ENCODE data around the gene GPRC5A.

GPRC5A gene

DNA sequence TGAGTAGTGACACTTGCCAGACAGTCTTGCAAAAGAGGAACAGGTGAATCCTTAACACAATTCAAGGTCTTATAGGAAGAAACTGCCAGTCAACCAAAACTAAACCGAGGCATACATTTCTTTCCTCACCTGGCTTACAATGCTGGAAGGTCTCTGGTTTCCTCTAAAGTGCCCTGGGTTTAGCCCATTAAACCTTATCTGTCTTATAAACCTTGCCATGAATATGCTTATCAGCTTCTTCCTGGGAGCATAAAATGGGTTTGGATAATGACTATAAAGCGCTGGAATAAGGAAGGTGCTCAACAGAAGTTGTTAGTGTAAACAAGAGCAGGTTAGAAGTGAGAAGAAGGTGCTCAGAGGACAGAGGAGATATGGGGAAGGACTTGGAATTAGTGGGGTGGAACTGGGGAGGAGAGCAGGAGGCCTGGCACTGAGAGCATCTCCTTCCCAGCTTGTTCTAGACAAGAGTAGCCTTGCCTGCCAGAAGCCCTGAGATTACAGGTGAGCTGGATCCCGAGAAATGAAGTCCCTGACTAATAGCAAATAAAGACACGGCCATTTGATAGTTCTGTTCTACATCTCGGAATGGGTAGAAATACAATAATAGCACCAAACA lies 14.1 kb upstream of the GPRC5A start:
- H3K36me3 Mint-ChIP-seq (ENCODE audit: low read depth) = peaks cover 2% of the 10 kb centered on the region
- peaks cover 7% of the 10 kb centered on the region for H3K27me3 Mint-ChIP-seq
- DNase-seq = no peak
- H3K4me3 Mint-ChIP-seq = no peak overlapping the region
- H3K4me1 Mint-ChIP-seq (ENCODE audit: low read depth) = peaks cover 11% of the 10 kb centered on the region
- no peaks in the 10 kb centered on the region for H3K9me3 Mint-ChIP-seq
- H3K27ac Mint-ChIP-seq = no peak overlapping the region

DNA sequence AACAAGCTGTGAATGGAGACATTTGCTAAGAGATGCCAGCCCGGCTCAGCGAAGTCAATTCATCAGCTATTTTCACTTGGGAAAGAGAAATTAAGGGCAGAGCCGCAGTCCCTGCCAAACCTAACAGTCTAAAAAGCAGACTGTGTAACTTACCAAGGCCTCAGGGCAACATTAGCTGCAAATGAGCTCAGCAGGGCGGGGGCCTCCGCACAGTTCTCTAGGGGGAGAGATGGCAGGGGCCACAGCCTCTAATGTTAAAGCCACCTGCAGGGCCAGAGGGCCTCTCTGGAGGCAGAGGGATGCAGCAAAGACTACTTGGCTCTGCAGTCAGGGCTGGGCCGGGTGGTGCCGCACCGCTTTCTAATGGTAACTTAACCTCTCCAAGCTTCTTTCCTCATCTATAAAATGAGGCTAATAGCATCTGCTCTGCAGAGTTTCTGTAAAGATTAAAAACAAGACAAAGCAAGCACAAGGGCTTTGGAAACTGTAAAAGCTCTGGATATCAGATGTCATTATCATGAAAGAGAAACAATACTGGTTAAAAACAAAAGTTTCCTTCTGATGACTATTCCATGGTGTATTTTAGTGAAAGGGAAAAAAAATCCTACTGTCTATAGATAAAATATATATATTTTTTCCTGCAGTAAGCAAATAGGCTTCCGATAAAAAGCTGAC lies 13.4 kb upstream of the GPRC5A start:
- DNase-seq = no peak
- Mint-ChIP-seq H3K27ac (no peak overlapping the region), H3K4me1 (ENCODE audit: low read depth) (peaks cover 11% of the 10 kb centered on the region), H3K4me3 (no peak overlapping the region), H3K9me3 (no peaks in the 10 kb centered on the region), H3K36me3 (ENCODE audit: low read depth) (peaks cover 2% of the 10 kb centered on the region), H3K27me3 (peaks cover 7% of the 10 kb centered on the region)

DNA sequence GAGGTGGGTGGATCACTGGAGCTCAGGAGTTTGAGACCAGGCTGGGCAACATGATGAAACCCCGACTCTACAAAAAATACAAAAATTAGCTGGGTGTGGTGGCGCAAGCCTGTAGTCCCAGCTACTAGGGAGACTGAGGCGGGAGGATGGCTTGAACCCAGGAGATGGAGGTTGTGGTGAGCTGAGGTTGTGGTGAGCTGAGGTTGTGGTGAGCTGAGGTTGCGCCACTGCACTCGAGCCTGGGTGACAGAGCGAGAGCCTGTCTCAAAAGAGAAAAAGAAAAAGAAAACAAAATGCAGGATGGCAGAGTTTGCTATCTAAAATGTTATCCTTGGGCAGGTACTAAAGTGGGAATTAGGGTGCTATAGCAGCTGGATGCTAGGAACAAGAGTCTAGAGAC lies 10.8 kb upstream of the GPRC5A start:
- no peak overlapping the region for H3K4me3 Mint-ChIP-seq
- no peak for DNase-seq
- H3K9me3 Mint-ChIP-seq = no peaks in the 10 kb centered on the region
- H3K4me1 Mint-ChIP-seq (ENCODE audit: low read depth) = peaks cover 14% of the 10 kb centered on the region
- peaks cover 2% of the 10 kb centered on the region for H3K36me3 Mint-ChIP-seq (ENCODE audit: low read depth)
- H3K27ac Mint-ChIP-seq = no peak overlapping the region
- H3K27me3 Mint-ChIP-seq = peaks cover 7% of the 10 kb centered on the region

DNA sequence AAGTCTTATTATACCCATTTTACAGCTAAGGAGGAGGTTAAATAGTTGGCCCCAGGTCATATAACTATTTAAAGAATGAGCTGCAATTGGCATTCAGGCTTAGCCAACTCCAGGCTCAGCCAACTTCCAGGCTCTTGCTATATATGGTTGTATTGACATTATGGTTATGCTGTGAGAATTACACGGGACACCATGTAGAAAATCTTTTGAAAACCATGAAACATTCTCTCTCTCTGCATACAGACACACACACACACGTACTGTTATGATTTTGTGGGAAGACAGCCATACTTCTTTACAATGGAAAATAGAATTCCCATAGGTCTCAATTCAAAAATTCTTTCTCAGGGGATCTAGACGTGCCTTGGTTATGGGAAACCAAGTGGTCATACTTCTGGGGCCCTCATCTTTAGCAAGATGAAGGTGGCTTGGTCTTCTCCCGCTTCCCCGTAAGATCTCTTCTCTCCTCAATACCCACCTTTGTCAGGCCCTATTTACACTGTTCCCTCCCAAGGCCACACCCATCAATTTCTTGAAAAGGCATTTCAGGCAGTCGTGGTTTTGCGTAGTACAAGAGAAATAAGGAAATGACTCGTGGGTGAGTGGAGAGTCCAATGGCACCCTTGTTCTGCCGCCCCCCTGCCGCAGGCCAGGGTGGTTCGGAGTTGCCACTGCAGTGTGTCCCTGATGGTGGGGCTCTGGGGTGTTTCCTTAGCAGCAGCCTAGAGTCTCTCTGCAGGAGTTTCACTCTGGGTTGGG lies 10.0 kb upstream of the GPRC5A start:
- DNase-seq = no peak
- H3K9me3 Mint-ChIP-seq = no peaks in the 10 kb centered on the region
- H3K27me3 Mint-ChIP-seq = peaks cover 7% of the 10 kb centered on the region
- no peaks in the 10 kb centered on the region for H3K36me3 Mint-ChIP-seq (ENCODE audit: low read depth)
- H3K4me1 Mint-ChIP-seq (ENCODE audit: low read depth) = peaks cover 14% of the 10 kb centered on the region
- H3K4me3 Mint-ChIP-seq = no peak overlapping the region
- H3K27ac Mint-ChIP-seq = no peak overlapping the region

DNA sequence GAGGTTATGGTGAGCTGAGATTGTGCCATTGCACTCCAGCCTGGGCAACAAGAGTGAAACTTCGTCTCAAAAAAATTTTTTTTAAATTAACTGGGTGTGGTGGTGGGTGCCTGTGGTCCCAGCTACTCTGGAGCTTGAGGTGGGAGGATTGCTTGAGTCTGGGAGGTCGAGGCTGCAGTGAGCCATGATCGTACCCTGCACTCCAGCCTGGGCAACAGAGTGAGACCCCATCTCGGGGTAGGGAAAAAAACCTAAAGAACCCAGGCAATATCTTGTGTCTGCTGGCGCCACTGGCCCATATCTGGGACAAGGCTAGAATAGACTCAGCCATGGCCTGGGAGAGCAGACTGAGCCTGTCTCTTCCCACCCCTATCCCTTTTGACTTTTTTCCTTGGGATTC lies 9.1 kb upstream of the GPRC5A start:
- Mint-ChIP-seq H3K4me3 (no peak overlapping the region), H3K27ac (no peak overlapping the region), H3K36me3 (ENCODE audit: low read depth) (no peaks in the 10 kb centered on the region), H3K9me3 (no peaks in the 10 kb centered on the region), H3K4me1 (ENCODE audit: low read depth) (peaks cover 14% of the 10 kb centered on the region), H3K27me3 (peaks cover 7% of the 10 kb centered on the region)
- no peak for DNase-seq

DNA sequence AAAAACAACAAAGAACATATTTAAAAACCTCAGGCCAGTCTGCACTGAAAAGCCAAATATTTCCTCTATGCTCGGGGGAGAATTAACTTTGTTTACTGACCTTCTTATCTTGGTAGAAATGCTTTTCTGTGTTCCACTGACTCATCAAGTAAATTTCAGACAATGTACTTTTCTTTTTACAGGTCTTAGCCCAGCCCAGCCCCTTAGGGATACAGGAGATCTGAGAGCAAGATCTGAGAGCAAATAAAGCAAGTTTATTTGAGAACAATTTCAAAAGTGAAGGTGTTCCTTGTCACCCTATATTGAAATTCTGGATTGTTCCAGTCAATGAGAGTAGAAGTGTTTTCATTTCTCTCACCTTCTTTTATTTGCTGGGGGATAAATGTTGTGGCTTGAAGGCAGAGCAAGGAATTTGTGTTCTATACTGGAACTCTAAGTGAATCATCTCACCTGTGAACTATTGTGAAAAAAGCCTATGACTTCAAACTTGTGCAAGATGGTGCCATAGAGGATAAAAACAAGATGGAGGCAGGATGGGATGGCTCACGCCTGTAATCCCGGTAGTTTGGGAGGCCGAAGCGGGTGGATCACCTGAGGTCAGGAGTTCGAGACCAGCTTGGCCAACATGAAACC lies 7.9 kb upstream of the GPRC5A start:
- no peak for DNase-seq
- no peaks in the 10 kb centered on the region for H3K36me3 Mint-ChIP-seq (ENCODE audit: low read depth)
- H3K27me3 Mint-ChIP-seq = peaks cover 11% of the 10 kb centered on the region
- H3K4me1 Mint-ChIP-seq (ENCODE audit: low read depth) = peaks cover 14% of the 10 kb centered on the region
- H3K27ac Mint-ChIP-seq = no peak overlapping the region
- no peak overlapping the region for H3K4me3 Mint-ChIP-seq
- H3K9me3 Mint-ChIP-seq = no peaks in the 10 kb centered on the region

DNA sequence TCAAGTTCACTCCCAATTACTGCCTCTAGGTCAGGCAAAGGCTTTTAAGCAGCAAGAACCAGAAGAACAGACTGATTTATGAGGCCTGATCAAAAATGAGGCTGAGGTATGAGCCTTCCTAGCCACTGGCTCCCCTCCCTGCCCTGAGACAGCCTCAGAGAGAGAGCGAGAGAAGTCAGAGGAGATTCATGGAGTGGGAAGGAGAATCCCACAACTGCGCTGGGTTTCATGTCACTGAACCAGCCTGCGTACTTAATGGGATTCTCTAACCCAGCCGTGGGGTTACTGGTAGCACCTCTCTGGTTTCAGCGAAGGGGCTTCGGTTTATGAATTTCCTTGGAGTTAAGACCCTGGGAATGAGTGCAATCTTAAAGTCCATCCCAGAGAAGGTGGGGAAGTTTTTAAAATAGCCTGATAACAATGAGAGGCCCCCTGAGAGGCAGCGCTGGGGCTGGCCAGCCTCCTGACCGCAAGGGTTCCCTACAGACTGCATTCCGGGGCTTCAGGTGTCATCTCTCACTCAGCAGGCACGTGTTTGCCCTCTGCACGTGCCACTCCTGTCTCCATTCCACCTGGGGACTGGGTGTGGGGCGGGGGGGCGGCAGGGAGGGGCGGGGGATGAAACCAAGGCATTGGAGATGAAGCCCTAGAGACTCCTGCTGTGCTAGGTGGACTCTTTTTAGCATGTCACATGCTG lies 6.1 kb upstream of the GPRC5A start:
- Mint-ChIP-seq H3K9me3 (no peaks in the 10 kb centered on the region), H3K27me3 (peaks cover 27% of the 10 kb centered on the region), H3K4me1 (ENCODE audit: low read depth) (peaks cover 14% of the 10 kb centered on the region), H3K36me3 (ENCODE audit: low read depth) (no peaks in the 10 kb centered on the region), H3K27ac (no peak overlapping the region), H3K4me3 (no peak overlapping the region)
- no peak for DNase-seq

DNA sequence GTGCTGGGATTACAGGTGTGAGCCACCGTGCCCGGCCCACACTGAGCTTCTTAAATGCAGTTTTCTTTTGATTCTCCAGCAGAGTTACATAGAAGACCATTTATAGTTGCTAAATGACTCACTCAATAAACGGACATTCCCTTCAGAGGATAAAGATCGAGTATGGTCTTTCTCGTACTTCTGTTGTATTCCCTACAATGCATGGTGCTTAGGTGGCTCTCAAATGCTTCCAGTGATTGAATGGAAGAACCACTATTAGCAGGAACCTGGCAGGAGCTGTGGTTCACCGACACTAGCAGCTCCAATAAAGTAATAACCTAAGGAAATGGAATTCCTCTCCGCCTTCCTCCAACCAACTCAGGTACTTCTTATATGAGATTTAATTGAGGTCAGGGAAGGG lies 3.9 kb upstream of the GPRC5A start:
- Mint-ChIP-seq H3K9me3 (no peaks in the 10 kb centered on the region), H3K4me1 (ENCODE audit: low read depth) (peaks cover 16% of the 10 kb centered on the region), H3K27ac (no peak overlapping the region), H3K4me3 (no peak overlapping the region), H3K36me3 (ENCODE audit: low read depth) (no peaks in the 10 kb centered on the region), H3K27me3 (peaks cover 41% of the 10 kb centered on the region)
- no peak for DNase-seq

DNA sequence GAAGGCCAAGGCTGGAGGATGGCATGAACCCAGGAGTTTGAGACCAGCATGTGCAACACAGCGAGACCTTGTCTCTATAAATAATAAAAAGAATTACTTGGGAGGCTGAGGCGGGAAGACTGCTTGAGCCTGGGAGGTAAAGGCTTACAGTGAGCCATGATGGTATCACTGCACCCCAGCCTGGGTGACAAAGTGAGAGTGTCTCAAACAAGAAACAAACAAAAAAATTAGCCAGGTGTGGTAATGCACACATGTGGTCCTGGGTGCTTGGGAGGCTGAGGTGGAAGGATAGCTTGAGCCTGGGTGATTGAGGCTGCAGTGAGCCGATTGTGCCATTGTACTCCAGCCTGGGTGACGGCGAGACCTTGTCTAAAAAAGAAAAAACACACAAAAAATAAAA lies 1.7 kb upstream of the GPRC5A start:
- no peaks in the 10 kb centered on the region for H3K36me3 Mint-ChIP-seq (ENCODE audit: low read depth)
- no peak for DNase-seq
- H3K27me3 Mint-ChIP-seq = peaks cover 50% of the 10 kb centered on the region
- H3K4me1 Mint-ChIP-seq (ENCODE audit: low read depth) = peaks cover 13% of the 10 kb centered on the region
- H3K4me3 Mint-ChIP-seq = no peak overlapping the region
- no peaks in the 10 kb centered on the region for H3K9me3 Mint-ChIP-seq
- no peak overlapping the region for H3K27ac Mint-ChIP-seq

DNA sequence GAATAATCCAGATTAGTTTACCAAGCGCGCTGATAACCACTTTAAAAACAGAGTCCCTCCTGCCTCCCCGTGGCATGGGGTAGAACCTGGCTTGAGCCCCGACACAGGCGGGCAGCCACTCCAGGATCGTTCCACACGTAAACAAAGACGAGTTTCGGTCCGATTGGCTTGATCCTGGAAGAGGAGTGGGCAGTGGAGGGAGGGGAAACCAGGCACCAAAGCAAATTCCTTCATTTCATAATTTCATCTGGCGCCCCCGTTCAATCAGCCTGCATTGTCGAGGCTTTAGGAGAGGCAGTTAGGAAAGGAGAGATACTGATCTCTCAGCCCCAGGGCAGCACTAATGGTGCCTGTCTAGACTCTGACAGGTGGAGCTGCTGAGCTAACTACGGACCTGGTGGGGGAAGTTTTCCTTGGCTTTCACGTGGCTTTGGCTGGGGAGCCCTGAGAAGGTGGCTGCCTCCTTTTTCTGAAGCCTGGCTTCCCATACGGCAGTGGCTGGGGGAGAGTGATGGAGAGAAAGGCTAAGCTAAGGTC lies 751 bp upstream of the GPRC5A start:
- peak overlapping the region; percentile 79 for H3K27ac Mint-ChIP-seq

DNA sequence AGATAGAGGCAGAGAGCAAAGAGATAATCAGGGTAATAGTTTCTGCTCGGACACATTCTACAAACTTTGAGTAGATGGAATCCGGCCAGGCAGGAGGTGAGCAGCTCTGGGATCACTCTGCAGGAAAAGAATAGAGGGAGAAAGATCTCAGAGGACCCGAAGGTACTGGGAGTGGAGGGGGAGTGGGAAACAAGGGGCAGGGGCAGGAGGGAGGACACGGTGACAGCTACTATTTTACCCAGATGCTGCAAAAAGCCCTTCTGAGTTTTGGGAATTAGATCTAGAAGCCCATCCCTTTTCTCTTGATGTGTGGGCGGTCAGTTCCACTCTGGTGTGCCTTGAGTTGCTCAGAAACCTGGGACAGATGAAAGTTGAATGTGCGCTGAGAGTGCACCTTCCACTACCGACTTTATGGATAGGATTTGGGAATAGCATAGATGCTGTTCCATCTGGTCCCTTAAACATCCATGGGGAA lies 556 bp downstream of the GPRC5A start:
- peaks cover 57% of the 10 kb centered on the region for H3K27me3 Mint-ChIP-seq
- no peak for DNase-seq
- H3K4me3 Mint-ChIP-seq = peak overlapping the region; percentile 72
- H3K9me3 Mint-ChIP-seq = no peaks in the 10 kb centered on the region
- H3K4me1 Mint-ChIP-seq (ENCODE audit: low read depth) = peaks cover 20% of the 10 kb centered on the region
- no peak overlapping the region for H3K27ac Mint-ChIP-seq
- H3K36me3 Mint-ChIP-seq (ENCODE audit: low read depth) = no peaks in the 10 kb centered on the region

More for the DNA sequence above, 751 bp upstream of the GPRC5A start:
- H3K27me3 Mint-ChIP-seq = peaks cover 54% of the 10 kb centered on the region
- no peak for DNase-seq
- H3K4me3 Mint-ChIP-seq = peak overlapping the region; percentile 72
- no peaks in the 10 kb centered on the region for H3K36me3 Mint-ChIP-seq (ENCODE audit: low read depth)
- no peaks in the 10 kb centered on the region for H3K9me3 Mint-ChIP-seq
- H3K4me1 Mint-ChIP-seq (ENCODE audit: low read depth) = peaks cover 13% of the 10 kb centered on the region

DNA sequence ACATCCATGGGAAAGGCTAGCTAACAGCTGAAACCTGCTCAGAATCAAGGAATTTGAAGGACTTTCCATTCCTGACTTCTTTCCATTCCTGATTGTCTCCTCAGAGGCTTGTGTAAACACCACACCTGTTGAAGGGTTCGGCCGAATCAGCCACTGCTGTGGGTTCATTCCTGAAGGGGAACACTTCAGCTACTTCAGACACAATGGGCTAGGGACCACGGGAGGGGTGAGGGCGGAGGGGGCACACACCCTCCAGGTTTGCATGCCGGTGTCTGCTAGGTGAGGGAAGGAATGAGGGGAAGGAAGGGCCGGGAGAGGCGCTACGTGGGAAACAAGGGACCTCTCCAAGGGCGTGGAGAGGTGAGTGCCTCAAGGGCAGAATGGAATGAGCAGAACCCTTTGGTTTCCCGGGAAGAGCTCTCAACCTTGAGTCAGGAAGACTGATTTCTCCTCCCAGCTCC lies 1.3 kb downstream of the GPRC5A start:
- Mint-ChIP-seq H3K27ac (no peak overlapping the region), H3K27me3 (peaks cover 61% of the 10 kb centered on the region), H3K4me3 (no peak overlapping the region), H3K36me3 (ENCODE audit: low read depth) (no peaks in the 10 kb centered on the region), H3K4me1 (ENCODE audit: low read depth) (peaks cover 20% of the 10 kb centered on the region), H3K9me3 (no peaks in the 10 kb centered on the region)
- DNase-seq = no peak

DNA sequence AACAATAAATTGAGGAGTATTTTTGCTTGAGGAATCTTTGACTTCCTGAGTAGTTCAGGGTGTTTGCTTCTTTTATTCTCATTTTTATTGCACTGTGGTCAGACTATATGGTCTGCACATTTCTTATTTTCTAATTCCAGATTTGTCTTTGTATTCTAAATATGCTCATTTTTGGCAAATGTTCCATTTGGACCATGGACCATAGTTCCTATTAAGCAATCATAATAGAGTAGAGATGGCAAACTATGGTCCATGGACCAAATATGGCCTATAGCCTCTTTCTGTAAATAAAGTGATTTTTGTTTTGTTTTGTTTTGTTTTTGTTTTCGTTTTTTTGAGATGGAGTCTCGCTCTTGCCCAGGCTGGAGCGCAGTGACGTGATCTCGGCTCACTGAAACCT lies 2.1 kb downstream of the GPRC5A start:
- H3K4me3 Mint-ChIP-seq = no peak overlapping the region
- peaks cover 21% of the 10 kb centered on the region for H3K4me1 Mint-ChIP-seq (ENCODE audit: low read depth)
- H3K36me3 Mint-ChIP-seq (ENCODE audit: low read depth) = no peaks in the 10 kb centered on the region
- peaks cover 62% of the 10 kb centered on the region for H3K27me3 Mint-ChIP-seq
- no peaks in the 10 kb centered on the region for H3K9me3 Mint-ChIP-seq
- no peak for DNase-seq
- H3K27ac Mint-ChIP-seq = no peak overlapping the region

DNA sequence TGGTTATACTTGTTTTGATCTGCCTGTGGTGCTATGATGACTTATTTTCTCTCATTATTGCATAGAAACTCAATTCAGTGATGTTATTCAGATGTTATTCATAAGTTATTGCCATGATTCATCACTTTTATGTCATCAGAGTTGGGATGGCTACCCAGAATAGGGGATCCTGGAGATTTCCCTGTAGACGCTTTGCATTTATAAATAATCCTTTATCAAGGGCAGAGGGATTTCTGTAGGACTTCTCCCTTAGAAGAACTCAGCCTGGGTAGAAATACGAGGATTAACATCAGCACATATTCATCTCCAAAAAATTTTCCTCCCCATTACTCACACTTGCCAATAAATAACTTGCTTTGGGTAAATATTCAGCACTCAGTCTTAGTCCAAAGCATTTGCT lies 4.9 kb downstream of the GPRC5A start:
- peaks cover 37% of the 10 kb centered on the region for H3K27me3 Mint-ChIP-seq
- H3K27ac Mint-ChIP-seq = no peak overlapping the region
- no peak overlapping the region for H3K4me3 Mint-ChIP-seq
- DNase-seq = no peak
- no peaks in the 10 kb centered on the region for H3K9me3 Mint-ChIP-seq
- H3K4me1 Mint-ChIP-seq (ENCODE audit: low read depth) = peaks cover 36% of the 10 kb centered on the region
- no peaks in the 10 kb centered on the region for H3K36me3 Mint-ChIP-seq (ENCODE audit: low read depth)

All from activated T-cell treated with anti-CD3 and anti-CD28 coated beads, Interleukin-2, amount 50 U/mL, for 24 hours (primary cell).